ENCODE measurements around the gene ADAMTS2.

DNA sequence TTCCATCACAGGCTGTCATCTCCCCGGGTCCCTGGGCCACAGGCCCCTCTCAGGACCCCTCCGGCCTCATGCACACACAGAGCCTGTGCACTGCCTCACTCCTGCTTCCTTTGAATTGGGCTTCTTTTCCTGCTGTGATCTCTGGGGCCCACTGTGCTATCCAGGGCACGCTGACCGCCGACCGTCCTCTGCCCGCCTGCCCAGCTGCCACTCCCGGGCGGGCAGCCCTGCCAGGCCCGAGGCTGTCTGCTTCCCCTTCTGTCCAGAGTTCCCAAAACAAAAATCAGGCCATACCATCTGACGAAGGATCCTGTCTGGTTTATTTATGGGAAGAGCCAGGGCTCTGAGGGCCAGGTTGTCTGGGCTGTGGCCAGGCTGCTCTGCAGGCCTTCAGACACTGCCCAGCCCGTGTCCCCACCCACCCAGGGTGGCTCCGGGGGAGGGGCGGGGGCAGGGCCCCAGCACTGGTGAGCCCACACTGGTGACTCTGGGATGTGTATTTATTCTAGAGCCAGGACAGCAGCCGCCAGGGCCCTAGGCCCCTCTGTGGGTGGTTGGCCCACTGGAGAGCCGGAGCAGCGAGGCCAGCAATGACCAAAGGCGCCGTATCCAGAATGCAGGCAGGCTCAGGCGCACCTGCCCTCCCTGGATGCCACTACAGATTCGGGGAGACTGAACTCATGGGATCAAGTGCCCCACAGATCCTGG is 57.0 kb downstream of the ADAMTS2 start:
- TF ChIP-seq, protein P1, sequence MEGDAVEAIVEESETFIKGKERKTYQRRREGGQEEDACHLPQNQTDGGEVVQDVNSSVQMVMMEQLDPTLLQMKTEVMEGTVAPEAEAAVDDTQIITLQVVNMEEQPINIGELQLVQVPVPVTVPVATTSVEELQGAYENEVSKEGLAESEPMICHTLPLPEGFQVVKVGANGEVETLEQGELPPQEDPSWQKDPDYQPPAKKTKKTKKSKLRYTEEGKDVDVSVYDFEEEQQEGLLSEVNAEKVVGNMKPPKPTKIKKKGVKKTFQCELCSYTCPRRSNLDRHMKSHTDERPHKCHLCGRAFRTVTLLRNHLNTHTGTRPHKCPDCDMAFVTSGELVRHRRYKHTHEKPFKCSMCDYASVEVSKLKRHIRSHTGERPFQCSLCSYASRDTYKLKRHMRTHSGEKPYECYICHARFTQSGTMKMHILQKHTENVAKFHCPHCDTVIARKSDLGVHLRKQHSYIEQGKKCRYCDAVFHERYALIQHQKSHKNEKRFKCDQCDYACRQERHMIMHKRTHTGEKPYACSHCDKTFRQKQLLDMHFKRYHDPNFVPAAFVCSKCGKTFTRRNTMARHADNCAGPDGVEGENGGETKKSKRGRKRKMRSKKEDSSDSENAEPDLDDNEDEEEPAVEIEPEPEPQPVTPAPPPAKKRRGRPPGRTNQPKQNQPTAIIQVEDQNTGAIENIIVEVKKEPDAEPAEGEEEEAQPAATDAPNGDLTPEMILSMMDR (IDR thresholded peaks at IDR 0.05): no peak
- TF ChIP-seq POLR2A (IDR thresholded peaks at IDR 0.05): no peak
- TF ChIP-seq EP300 (IDR thresholded peaks at IDR 0.05): no peak
